NB4 (cell line): Measurements from ENCODE around the gene MALAT1.
A peak's percentile ranks its signal among the peaks of the same experiment; 100 is the strongest.

Experiments
- DNase-seq: peaks from one replicate; pipeline ENCODE4 v3.0.0; 2010; ENCODE audit warnings: low read depth
- H3K4me3 ChIP-seq: one replicate; pipeline ENCODE4 v1.5.1; 2011; ENCODE audit warnings: mild to moderate bottlenecking, low read depth, low read length, moderate library complexity
- CTCF ChIP-seq: IDR thresholded peaks from one replicate; pipeline ENCODE4 v1.5.1; 2012; ENCODE audit warnings: low read depth, low read length
- MAX ChIP-seq: IDR thresholded peaks from 2 replicates; pipeline ENCODE4 v1.6.1; 2011; ENCODE audit warnings: low read depth, low read length
- MYC ChIP-seq: IDR thresholded peaks from 2 replicates; pipeline ENCODE4 v1.6.1; 2011; ENCODE audit warnings: low read depth, low read length
- POLR2A ChIP-seq: IDR thresholded peaks from 2 replicates; pipeline ENCODE4 v1.6.1; 2011; ENCODE audit warnings: mild to moderate bottlenecking; ENCODE audit not compliant: insufficient read length; ENCODE audit errors: extremely low read depth

The MALAT1 gene

GRCh38 chr11:65541093-65541982 lies 42.5 kb downstream of the MALAT1 start:
- DNase-seq, result no peak
- TF ChIP-seq CTCF, result no peak
- TF ChIP-seq MAX, result no peak
- no peak for TF ChIP-seq POLR2A
- TF ChIP-seq MYC, result no peak
- H3K4me3 ChIP-seq, result peak overlapping the region; percentile 52

GRCh38 chr11:65542738-65543390 lies 44.0 kb downstream of the MALAT1 start:
- H3K4me3 ChIP-seq, result no peak overlapping the region
- TF ChIP-seq CTCF (no peak), MAX (no peak), MYC (no peak), POLR2A (no peak)
- no peak for DNase-seq

- H3K4me3 ChIP-seq, result peak overlapping the region; percentile 43
- no peak for DNase-seq
- no peak for TF ChIP-seq MAX
- no peak for TF ChIP-seq CTCF
- TF ChIP-seq MYC, result no peak
- no peak for TF ChIP-seq POLR2A
Observed at GRCh38 chr11:65545853-65546216, 47.0 kb downstream of the MALAT1 start.

GRCh38 chr11:65546217-65546958 lies 47.5 kb downstream of the MALAT1 start:
- DNase-seq, result peak; percentile 91
- peak overlapping the region; percentile 43 for H3K4me3 ChIP-seq
- TF ChIP-seq CTCF, result no peak
- TF ChIP-seq POLR2A, result no peak
- peak; percentile 32; the same call in 1 of the 2 replicates for TF ChIP-seq MAX
- 0 out of 2 replicates have a peak, but pooled peaks have one; percentile 23 for TF ChIP-seq MYC

GRCh38 chr11:65547446-65548125 lies 48.7 kb downstream of the MALAT1 start:
- TF ChIP-seq POLR2A, result no peak
- peak; percentile 19 for TF ChIP-seq CTCF
- DNase-seq, result no peak
- no peak overlapping the region for H3K4me3 ChIP-seq
